HG03135 (cell line): ENCODE data around the gene ROR1.
"Not testable (repeated sequence)": the region's sequence is repeated elsewhere in the genome, so short reads cannot be mapped to it uniquely, and the experiment has no call there.

Experiments used
- ATAC-seq: cut with Tn5 transposase; IDR thresholded peaks from one replicate; pipeline ENCODE4 v1.9.1; 2021; ENCODE audit warnings: mild to moderate bottlenecking, moderate library complexity; ENCODE audit not compliant: unreplicated experiment

ROR1 gene

DNA sequence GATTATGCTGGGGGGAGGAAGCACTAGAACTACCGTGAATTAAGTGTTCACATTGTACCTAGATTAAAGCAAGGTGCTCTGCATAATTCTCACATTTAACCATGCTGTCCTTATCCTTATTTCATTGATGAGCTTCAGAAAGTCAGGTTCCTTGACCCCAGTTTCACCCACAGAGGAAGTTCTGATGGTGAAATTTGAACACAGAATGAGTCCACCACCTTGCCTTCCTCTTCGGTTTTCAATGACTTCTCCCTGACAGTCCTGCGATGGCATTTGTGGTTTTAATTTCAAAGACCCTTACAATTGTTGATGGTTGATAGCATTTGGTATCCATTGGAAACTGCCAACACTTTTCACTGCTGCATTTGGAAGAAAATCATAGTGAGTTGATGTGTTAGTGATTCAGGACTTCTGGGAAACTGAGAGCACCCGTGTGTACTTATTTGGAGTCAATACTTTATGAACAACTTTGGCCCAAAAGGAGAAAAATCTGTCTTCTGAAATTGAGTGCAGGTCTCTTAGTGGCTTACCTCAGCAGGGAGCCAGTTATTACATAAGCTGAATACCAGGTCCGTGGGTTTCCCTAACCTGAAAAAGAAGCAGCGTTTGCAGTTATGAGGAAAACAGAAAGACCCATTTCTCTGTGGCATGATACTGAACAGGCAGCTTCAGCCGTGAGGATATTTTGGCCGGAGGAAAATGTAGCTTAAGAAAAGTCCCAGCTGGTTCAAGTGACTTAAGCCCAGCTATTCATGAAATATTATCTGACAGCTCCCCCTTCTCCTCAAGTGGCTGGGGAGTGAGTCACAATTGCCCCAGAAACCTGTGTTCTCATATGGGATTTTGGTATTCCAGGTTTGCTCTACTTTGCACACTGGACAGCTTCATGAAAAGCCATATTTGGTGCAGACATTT lies 47.5 kb downstream of the ROR1 start:
- ATAC-seq: no peak

DNA sequence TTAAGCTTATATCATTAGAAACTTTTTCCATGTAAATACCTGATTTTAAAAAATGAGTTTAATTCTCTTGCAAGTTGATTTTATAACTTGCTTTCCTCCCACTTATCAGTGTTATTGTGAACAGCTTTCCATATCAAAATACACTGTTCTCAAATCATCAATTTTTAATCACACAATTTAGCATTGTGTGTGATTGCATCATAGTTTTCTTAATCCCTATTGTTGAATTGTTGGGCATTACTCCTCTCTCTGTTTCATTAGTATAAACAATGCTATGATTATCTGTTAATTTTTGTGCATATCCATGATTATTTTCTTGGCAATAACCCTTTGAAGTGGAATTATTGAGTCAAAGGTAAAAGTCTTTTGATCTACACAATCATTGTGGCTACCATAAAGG lies 48.7 kb downstream of the ROR1 start:
- no peak for ATAC-seq

DNA sequence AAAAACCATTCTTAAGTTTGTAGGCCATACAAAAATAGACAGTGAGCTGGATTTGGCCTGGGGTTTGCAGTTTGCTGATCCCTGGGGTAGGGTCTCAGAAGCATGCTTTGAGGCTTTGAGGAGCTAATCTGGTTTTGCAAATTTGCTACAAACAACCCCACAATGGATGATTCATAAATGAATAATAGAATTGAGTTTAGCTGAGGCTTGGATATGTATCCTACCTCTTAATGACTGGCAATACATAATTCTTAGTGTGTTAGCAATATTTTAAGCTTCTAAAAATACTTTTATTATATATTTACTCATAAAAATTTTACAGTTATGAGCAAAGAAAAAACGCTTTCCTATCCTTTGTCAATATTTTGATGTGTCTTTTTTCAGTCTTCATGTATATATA lies 50.6 kb downstream of the ROR1 start:
- ATAC-seq: no peak

DNA sequence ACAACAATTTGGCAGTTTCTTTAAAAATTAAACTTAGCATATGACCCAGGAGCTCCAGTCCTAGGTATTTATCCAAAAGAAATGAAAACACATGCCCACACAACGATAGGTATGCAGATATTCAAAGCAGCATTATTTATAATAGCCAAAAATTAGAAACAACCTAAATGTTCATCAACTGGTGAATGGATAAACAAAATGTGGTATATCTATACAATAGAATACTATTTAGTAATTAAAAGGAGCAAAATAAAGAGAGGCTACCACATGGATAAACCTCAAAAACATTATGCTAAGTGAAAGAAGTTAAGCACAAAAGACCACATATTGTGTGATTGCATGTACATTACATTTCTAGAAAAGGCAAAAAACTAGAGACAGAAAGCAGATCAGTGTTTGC lies 51.3 kb downstream of the ROR1 start:
- ATAC-seq: no peak

DNA sequence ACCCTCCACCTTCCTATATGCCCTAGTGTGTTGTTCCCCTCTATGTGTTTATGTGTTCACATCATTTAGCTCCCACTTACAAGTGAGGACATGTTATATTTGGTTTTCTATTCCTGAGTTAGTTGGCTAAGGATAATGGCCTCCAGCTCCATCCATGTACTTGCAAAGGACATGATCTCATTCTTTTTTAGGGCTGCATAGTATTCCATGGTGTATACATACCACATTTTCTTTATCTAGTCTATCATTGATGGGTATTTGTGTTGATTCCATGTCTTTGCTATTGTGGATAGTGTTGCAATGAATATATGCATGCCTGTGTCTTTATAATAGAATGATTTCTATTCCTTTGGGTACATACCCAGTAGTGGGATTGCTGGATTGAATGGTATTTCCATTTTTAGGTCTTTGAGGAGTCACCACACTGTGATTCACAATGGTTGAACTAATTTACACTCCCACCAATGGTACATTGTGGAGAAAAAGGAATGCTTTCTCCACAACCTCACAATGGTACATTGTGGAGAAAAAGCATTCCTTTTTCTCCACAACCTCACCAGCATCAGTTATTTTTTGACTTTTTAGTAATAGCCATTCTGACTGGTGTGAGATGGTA lies 52.5 kb downstream of the ROR1 start:
- ATAC-seq: not testable (repeated sequence)

DNA sequence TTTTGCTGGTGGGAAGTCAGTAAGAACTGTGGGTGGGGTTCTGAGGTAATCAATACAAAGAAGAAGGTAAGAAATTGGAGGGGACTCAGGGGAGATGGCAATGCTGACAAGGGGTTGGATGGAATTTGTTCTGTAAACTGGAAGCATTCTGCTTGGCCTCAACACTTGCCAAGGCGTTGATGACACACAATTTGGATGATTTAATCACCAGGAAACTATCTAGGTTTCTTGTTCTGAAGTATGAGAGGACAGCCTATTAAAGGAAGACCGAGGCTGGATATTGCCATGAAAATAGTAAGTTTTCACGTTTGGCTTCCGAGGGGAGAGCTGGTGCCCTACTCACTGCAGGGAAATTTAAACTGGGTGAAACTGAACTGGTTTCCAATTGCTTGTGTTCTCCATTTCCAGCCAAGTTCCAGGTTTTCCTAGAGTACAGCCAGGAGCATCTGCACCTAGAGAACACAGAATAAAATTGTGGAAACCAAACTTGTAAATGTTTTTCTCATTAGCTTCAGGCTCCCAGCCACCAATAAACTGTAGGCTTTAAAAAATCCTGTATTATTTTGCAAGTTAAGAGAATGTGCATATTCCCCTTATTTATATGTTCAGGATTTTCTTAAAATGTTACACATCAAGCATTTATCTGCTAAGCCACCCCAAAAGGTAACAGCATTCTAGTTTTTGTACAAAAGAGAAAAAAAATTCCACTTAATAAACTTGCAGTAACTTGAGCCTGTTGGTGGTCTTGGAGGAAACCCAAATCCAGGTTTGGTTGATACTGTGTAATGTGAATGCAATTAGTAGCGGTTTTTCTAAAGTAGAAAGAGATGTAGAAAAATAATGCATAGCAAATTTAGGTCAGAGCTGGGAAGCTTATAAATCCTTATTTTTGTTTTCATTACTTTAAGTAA lies 53.8 kb downstream of the ROR1 start:
- ATAC-seq: no peak

DNA sequence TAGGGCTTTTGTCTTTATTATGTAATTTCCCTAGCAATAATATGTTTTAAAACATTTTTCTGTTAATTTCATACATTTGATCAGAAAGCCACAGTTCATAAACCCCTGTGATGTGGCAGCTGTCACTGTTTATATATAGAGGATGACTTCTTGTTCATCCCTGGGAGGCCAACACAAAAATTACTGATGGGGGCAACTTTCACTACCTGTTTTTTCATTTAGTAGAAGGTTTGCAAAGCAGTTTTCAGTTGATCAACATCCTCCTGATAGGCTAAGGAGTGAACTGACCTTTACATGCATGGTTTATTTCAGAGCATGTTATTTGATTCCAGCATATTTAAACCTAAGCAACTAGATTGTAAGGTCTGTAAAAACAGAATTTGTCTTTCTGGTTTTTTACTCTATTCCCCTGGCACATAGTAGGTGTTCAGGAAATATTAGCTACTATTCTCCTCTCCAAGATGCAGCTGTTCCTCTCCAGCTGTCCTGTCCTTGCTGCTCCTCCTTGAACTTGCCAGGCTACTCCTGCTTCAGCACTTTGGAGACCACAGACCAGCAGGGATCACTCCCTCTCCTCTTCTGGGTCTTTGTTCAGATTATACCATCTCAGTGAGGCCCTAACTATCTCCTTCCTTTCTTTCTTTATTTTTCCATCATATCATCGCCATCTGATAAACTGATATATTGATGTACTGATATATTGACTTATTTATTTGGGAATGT lies 54.7 kb downstream of the ROR1 start:
- peak; percentile 89 for ATAC-seq

DNA sequence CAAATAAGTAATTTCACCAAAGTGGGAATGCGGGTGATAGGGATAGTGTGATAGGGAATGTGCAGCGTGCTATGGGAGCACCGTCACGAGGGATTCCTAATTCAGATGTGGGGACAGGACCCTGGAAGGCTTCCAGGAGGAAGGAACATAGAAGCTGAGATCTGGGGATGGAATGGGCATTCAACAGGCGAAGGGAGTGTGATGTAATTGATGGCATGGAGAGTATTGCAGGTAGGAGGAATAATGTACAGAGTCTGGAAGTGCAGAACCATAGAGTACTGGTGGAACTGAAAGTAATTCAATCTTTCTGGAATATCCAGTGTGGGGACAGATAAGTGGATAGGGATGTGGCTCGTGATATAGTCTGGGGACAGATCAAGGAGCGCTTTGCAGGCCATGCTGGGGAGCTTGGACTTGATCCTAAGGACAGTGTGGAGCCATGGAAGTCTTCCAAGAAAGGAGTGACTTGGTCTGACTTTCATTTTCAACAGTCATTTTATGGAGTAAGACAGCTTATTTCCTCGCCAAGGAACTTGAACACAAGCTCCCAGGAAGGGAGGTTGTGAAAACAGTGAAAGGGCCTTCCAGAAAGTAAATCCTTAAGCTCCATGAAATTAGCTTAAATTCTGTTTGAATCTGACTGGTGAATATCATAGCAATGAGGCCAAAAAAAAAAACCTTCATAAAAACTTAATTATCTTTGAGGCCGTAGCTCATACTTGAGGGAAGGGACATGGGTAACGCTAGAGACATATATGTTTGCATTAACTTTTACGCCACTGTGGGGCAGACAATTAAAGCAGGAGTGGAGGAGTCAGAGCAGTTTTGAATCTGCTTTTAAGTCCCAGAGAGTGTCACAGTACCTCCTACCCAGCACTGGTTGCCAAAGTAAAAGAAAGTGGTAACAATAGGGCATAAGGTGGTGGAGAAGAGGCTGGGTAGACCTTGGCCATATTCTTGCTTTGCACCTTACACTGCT lies 55.8 kb downstream of the ROR1 start:
- no peak for ATAC-seq

DNA sequence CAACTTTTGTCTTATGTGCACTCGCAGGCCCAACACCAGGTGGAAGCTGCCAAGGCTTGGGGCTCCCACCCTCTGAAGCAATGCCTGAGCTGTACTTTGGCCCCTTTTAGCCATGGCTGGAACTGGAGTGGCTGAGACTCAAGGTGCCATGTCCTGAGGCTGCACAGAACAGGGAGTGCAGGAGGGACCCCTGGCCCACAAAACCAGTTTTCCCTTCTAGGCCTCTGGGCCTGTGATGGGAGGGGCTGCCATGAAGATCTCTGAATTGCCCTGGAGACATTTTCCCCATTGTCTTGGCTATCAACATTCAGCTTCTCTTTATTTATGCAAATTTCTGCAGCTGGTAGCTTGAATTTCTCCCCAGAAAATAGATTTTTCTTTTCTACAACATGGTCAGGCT lies 57.6 kb downstream of the ROR1 start:
- ATAC-seq: no peak

DNA sequence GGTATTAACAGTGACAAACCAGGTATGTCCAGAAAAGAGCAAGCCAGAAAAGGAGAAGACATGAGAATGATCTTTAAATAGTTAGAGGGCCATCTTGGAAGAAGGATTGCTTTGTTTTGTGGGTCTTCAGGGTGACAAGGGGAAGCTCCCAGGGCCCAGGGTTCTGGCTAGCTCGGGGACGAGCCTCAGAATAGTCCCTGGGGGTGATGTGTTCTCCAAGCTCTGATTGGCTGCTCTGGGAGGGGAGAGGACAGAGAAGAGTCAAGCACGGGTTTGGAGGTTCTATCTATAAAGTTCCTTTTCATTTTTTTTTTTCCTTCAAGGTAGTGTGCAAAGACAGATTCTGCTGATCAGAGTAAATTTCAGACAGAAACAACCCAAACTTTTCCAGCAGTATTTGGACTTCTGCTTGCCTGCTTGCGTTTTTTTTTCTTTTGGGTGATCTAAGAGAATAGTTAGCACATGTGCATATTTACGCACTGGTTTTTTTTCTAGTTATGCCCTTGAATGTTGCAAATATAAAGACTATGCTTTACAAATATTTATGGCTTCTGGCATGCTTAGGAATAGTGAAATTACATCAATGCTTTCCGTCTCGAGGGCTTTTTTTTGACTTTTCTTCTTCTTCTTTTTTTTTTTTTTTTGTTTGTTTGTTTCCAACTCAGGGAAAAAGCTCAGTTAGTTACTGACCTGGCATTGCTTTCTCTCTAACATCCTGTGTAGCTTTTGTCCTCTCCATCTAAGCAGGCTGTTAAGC lies 59.7 kb downstream of the ROR1 start:
- ATAC-seq: no peak

DNA sequence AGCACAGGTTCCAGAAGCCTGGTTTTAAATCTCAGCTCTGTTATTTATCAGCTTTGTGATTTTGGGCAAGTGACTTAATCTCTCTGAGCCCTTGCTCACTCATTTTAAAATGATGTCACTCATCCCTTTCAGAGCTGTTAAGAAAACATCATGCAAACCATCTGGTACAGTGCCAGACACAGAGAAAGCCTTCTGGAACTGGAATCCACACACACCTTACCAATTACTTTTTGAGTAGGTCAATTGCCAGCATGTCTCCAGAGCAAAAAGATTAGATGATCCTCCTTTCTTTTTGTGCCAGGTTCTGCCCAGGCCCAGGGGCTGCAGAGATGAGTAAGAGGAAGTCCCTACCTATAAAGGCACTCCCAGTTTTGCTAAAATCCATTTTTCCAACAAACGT lies 61.3 kb downstream of the ROR1 start:
- no peak for ATAC-seq

DNA sequence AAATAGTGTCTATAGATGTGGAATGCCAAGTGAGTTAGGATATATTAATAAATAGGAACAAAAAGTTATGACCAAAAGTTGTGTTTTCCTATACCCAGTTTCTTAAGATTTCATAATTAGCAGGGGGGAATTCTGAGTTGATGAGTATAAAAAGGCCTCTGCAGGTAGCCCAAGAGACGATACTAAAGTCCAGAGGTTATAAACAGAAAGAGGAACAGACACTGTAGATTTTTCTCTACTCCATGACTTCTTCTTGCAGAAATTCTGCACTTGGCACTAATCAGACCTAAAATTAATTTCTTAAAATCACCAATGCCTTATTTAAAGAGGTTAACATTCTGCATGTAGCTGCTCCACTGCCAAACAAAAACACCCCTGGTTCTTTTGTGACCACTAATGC lies 62.6 kb downstream of the ROR1 start:
- no peak for ATAC-seq

DNA sequence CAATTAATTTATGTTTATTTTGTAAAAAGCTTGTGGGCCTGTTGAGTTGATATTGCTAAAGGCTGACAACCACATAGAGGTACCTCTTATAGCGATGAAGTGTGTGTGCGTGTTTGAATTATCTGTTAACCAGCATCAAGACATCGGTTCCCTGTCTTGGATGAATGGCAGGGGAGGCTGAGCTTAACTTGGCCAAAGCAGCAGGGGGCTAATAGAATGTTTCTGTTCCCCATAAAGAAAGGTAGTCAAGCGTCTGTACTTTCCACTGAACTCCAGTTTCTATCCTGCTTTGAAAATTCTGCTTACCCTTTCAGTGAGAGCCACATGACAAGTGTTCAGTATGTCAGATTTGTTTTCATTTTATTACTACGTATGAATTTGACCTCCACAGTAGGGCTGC lies 63.0 kb downstream of the ROR1 start:
- no peak for ATAC-seq

DNA sequence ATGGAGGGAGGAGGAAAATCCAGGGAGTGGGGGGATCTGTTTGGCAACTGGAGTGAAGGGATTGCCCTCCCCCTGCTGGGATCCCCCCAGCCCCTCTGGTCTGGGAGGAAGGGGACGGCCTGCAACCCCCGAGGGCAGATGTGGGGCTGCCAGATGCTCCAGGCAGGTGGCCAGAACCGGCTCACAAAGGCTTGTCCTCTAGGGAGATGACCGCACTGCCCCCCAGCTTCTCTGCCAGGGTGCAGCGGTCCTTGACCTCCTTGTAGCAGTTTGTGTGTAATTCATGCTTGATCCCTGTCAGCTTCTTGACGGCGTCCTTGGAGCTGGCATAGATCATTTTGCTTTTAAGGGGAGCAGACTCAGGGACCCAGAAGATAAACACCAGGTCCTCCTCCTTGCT lies 69.2 kb downstream of the ROR1 start:
- ATAC-seq: no peak

DNA sequence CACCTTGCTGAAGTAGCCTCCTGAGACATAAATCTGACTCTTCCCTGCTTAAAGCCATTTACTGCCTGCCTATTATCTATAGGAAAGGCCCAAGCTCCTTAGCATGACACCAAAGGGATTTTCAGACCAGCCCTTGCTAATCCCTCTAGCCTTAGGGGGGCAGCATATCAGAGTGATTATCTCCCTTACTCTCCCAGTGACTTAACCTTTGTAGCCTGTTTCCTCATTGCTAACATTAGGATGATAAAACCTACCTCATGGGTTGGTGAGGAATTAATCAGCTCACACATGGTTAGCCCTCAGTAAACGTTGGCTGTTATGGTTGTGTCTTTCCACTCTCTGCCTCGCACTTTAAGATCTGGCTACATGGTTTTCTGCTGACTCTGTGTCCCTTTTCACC lies 70.1 kb downstream of the ROR1 start:
- no peak for ATAC-seq

DNA sequence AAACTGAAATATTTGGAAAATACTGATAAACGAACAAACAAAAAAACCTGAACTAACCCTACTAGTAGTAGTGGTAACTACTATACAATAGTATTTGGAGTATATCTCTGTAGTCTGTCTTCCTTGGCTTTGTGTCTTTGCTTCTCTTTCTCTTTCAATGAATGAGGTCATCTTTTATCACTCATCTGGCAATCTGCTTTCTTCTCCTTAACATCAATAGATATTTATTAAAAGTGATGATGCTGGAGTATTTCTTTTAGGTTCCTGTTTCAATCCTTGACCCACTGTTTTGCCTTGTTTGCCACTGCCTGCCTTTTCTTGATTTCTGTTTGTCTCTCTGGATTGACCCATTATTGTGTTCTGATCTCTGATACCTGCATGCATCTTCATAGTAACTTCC lies 71.5 kb downstream of the ROR1 start:
- ATAC-seq: no peak

DNA sequence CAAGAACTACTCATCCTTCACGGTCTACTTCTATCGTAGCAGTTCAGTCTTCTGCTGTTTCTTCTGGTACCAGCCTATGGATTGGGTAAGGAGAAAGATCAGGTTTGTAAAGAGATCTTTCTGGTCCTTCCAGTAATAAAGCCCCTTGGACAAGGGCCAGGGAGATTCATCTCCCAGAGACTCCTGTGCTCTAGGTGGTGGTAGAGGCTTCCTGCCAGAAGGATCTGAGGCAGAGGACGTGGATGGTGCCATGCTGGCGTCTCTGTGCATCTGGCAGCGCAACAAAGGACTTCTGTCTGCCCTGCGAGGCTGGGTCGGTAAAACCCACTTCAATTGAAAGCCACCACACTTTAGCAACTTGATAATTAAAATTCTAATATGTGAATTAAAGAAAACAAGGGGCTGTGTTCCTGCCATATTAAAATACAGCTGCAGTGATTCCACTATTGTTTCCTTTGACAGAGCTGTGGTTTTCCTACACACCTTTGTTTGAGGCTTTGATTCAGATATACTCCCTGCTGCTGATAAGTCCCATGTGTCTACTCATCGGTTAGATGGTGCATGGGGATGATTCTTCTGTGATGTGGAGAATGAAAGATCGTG lies 73.6 kb downstream of the ROR1 start:
- no peak for ATAC-seq

DNA sequence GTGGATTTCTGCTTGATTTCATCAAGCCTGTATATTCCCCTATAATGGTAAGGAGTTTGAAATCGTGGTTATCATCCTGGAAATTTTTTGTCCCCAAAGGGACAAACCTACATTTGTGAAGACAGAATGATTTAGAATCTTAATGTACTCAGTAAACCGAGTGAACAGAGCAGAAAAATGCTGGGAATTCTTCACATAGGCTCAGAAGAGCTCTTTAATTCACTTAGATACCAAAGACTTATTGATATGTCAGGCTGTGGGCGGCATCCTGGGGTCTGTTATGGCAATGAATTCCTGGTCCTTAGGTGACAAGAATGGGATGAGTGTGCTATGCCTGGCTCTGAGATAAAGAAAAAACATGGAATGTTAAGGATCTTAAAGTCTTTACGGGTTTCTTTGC lies 74.9 kb downstream of the ROR1 start:
- ATAC-seq: no peak

DNA sequence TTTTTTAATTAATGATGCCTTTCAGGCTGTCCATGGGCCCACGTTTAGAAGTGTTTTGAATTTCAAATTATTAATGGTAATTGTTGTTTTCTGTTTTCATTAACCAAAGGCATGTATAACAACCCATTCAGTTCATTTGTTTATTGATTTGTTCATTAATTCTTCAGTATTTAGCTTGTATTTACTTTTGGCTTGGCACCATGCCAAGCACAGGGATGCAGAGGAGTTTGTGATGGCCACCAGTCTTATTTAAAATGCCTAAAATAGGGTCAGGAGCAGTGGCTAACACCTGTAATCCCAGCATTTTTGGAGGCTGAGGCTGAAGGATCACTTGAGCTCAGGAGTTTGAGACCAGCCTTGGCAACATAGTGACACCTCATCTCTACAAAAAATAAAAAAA lies 75.3 kb downstream of the ROR1 start:
- no peak for ATAC-seq
